ENCODE measurements around the gene CAMK2D.

Gene CAMK2D

DNA sequence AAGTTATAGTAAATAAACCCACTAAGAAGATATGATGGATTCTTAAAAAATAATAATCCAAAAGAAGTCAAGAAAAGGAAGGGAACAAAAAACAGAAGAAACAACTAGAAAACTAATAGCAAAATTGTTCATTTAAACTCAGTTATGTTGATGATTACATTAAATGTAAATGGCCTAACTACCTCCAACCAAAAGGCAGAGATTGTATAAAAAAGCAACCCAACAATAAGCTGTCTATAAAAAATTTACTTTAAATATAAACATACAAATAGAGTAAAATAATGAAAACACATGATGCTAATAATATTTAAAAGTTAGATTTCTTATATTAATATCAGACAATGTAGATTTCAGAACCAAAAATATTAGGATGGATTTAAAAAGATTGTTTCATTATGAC lies 340.6 kb downstream of the CAMK2D start:
- DNase-seq = no peak

DNA sequence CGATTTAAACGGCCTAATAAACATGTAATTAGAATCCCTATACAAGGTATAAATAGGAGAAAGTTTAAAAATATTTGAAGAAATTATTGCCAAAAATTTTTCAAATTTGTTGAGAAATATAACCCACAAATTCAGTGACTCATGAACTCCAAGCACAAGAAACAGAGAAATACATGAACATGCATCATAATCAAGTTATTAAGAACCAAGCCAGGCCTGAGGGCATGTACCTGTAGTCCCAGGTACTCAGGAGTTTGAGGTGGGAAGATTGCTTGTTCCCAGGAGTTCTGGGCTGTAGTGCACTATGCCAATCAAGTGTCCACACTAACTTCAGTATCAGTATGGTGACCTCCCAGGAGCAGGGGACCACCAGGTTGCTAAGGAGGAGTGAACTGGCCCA lies 341.9 kb downstream of the CAMK2D start:
- DNase-seq = no peak

DNA sequence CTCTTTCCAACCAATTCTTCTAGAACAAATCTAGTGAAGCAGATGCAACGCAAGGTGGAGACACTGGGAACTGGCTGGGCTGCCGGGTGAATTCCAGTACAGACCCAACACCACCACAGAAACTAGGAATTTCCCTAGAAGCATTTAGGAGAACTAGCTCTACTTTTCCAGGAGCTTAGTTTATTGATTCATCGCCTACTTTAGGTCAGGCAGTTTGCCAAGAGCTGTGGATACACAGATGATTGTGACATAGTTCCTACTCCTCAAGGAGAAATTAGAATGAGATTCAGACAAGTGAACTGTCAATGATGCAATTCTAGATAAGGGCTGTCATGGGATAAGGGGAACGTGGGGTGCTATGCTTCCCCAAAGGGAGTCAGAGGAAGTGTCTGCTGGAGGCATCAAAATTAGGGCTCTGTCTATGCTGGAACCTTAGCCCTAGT lies 350.0 kb downstream of the CAMK2D start:
- DNase-seq = peak; percentile 3

DNA sequence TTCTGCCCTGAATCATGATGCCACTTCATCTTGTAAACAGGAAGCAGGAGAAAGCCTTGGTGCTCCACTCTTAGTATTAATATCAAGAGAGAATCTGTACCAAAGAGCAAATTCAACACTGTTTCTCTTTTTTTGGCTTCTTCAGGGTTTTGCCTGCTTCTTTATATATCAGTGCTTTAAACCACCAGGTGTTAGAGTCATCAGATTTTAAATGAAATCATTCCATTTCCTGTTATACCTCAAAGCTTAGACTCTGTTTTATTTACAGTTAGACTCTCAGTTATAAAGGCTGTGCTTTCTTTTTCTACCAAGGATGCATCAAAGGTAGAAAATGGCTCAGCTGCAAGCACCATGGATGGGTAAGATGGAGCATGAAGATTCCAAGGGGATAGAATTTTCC lies 350.9 kb downstream of the CAMK2D start:
- no peak for DNase-seq

DNA sequence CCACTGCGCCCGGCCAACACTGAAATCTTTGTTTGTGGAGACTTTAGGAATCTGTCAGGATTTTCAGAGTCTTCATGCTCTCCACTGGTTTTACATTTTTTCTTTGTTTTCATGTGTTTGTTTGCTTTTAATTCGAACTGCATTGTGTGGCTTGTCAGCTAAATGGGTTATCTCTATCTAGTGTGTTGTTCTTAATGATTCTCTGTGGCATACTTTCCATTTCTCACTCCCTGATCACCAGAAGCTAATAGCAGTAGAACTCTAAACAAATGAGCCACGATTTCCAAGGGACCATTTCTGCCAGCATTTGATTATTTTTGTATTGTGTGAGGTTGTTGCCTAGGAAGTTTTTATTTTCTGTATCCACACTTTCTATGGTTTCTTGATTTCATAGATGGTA lies 352.4 kb downstream of the CAMK2D start:
- DNase-seq = no peak

DNA sequence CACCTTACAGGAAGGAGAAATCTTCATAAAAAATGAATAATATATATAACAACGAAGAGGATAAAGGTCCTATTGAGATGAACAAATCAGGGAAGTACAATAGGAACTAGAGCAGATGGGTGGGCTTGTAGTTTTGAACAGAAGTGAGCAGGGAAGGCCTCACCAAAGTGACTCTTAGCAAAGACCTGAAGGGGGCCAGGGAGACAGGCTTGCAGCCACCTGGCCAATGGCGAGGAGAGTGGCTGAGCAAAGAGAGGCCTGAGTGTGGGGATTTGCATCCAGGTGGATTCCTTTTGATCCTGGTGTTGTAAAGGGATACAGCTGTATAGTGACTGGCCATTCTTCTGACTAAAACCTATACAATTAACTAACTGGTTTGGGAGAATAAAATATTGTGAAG lies 354.1 kb downstream of the CAMK2D start:
- DNase-seq = peak; percentile 5

DNA sequence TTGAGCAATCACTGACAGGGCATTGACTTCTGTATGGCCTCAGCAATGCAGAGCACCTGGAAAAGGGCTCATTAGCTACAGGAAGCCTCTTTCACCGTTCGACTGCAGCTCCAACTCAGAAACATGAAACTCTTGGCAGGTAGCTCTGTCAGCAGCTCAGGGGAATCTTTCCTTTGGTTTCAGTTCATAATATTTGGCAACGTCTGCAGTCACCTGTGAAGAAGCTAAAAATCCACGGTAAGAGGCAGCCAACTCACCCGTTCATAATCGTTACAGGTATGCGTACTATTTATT lies 354.9 kb downstream of the CAMK2D start:
- DNase-seq = peak; percentile 33

DNA sequence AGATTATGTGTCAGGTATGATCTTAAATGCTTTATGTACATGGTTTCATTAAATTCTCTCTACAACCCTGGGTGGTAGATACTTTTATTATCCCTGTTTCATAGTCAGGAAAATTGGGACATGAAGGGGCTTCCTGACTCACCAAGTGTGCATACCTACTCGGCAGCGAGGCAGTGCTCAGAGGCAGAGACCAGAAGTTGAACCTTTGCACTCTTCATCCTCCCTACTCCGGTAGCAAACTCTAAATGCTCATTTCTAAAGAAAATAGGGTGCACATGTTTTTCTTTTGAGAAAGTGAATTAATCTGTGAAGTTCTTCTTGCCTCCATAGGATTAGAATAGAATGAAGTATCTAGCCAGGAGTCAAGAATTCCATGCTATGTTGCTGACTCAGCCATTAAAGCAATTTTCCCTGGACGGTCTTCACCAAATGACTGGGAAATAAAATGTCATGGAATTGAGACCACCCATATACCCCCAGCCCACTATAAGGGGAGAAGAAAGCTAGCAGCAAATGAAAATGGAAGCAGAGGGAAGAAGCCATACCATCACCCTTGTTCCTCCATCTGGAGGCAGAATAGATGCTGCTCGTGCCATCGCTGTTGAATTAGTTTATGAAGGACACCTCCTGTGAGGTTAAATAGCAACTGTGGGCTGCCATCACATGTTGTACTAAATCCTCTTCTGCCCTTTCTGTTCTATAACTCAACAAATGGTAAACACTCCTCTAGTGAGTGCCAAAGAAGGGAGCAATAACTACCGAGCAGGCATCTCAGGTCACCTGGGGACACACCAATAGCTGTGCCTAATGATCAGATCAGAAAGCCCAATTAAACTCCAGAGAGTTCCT lies 355.4 kb downstream of the CAMK2D start:
- no peak for DNase-seq

DNA sequence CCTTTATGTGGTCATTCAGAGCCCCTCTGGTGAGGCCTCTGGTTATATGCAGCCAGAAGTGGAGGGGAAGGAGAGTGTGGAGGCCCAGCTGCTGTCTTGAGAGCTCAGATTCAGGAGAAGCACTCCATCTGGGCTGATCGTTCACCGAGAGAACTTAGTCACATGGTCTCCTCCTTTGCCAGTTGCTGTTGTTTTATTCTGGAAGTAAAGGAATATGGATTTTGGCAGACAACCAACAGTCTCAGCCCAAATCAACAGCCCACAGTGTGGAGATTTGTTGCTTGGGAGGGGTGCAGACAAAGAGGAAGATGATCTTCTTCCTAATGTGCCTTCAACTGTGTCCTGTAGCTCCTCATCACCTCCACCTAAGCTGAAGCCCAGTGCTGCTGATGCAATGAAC lies 356.7 kb downstream of the CAMK2D start:
- DNase-seq = no peak

DNA sequence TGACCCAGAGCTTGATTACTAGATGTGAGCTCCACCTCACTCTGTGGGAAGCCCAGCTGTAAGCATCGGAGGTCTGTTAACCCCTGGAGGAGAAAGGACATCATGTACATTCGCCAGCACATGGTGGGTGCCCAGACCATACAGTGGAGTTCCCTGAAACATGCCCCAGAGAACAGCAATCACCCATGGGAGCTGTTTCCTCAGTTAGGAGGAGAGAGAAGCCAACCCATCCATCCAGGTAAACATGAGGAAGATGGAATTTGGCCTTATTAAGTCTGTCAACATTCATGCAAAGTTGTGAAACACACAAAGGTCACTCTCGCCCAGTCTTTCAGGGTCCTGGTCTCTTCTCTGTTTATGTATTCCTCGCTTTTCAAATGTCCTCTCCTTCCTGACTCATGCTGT lies 357.4 kb downstream of the CAMK2D start:
- no peak for DNase-seq
